HL-60 (cell line): ENCODE data around the gene PKD1.

Experiments
- DNase-seq, 2 experiments: peaks; one replicate each; pipeline ENCODE4 v3.0.0-alpha.2; 2010 to 2020; ENCODE audit warnings: low read depth in 1 of 2, low spot score in 1 of 2
- H3K27ac ChIP-seq: fragments of 250-450 bp; sonication (Bioruptor Pico); replicated peaks from 2 replicates; pipeline ENCODE4 v1.5.1; 2020; ENCODE audit warnings: mild to moderate bottlenecking, moderate library complexity
- H3K27me3 ChIP-seq: fragments of 250-450 bp; sonication (Bioruptor Pico); 2 replicates; pipeline ENCODE4 v1.5.1; 2021; ENCODE audit warnings: mild to moderate bottlenecking, moderate library complexity; ENCODE audit not compliant: insufficient read depth, poor library complexity, severe bottlenecking
- H3K4me3 ChIP-seq: replicated peaks from 2 replicates; pipeline ENCODE4 v1.5.1; 2011; ENCODE audit warnings: mild to moderate bottlenecking, control low read depth, low read length; ENCODE audit not compliant: insufficient read depth
- CTCF ChIP-seq: IDR thresholded peaks from one replicate; pipeline ENCODE4 v1.5.1; 2011; ENCODE audit warnings: low read length, control low read depth, inconsistent platforms; ENCODE audit not compliant: insufficient read depth
- GABPA ChIP-seq: IDR thresholded peaks from 2 replicates; pipeline ENCODE4 v1.6.1; 2012; ENCODE audit warnings: low read depth
- POLR2AphosphoS5 ChIP-seq: IDR thresholded peaks from 2 replicates; pipeline ENCODE4 v1.6.1; 2012; ENCODE audit warnings: low read depth
- SPI1 ChIP-seq: IDR thresholded peaks from 2 replicates; pipeline ENCODE4 v1.6.1; 2012; ENCODE audit warnings: low read depth, mild to moderate bottlenecking, borderline replicate concordance
- TF ChIP-seq, protein P1 (sequence below): IDR thresholded peaks from 2 replicates; pipeline ENCODE4 v1.6.1; 2012; ENCODE audit warnings: low read depth; ENCODE audit not compliant: insufficient replicate concordance

The PKD1 gene

DNA sequence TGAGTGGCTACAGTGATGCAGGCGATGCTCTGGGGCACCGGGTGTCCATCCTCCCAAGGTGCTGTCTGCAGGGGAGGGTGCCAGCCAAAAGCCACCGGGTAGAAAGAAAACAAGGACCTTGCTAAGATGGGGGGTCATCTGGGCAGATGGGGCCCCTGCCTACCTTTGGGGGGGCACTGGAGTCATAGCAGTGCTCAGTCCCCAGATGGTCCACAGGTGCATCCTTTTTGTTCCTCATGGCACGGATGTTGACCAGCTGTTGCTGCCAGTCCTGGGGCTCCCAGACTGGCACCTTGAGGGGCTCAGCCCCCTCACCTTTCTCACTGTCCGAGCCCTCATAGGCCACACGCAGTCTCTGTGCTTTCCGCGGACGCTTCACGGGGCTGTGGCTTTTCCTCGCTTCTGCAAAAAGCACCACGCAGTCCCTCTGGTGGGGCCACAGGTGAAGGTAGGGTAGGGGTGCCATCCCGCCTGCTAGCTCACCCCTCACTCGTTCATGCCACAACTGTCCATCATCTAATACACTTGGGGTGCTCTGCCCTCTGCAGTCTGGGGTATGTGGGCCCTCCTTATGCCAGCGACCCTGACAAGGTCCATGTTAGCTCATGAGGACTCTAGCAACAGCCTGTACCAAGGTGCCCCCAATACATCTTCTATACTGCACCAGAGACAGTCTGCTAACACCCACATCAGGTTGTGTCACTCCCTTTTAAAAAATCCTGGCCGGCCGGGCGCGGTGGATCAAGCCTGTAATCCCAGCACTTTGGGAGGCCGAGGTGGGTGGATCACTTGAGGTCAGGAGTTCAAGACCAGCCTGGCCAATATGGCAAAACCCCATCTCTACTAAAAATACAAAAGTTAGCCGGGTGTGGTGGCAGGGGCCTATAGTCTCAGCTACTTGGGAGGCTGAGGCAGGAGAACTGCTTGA is 89.5 kb downstream of the PKD1 start:
- Histone ChIP-seq H3K27me3 (no peaks in the 10 kb centered on the region), H3K27ac (no peak overlapping the region), H3K4me3 (peak overlapping the region; percentile 77; the same call in 1 of the 2 replicates)
- TF ChIP-seq GABPA (no peak), POLR2AphosphoS5 (no peak), CTCF (no peak), SPI1 (no peak)
- TF ChIP-seq, protein P1, sequence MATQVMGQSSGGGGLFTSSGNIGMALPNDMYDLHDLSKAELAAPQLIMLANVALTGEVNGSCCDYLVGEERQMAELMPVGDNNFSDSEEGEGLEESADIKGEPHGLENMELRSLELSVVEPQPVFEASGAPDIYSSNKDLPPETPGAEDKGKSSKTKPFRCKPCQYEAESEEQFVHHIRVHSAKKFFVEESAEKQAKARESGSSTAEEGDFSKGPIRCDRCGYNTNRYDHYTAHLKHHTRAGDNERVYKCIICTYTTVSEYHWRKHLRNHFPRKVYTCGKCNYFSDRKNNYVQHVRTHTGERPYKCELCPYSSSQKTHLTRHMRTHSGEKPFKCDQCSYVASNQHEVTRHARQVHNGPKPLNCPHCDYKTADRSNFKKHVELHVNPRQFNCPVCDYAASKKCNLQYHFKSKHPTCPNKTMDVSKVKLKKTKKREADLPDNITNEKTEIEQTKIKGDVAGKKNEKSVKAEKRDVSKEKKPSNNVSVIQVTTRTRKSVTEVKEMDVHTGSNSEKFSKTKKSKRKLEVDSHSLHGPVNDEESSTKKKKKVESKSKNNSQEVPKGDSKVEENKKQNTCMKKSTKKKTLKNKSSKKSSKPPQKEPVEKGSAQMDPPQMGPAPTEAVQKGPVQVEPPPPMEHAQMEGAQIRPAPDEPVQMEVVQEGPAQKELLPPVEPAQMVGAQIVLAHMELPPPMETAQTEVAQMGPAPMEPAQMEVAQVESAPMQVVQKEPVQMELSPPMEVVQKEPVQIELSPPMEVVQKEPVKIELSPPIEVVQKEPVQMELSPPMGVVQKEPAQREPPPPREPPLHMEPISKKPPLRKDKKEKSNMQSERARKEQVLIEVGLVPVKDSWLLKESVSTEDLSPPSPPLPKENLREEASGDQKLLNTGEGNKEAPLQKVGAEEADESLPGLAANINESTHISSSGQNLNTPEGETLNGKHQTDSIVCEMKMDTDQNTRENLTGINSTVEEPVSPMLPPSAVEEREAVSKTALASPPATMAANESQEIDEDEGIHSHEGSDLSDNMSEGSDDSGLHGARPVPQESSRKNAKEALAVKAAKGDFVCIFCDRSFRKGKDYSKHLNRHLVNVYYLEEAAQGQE: no peak
- no peak for DNase-seq

- no peak for TF ChIP-seq SPI1
- TF ChIP-seq CTCF: no peak
- TF ChIP-seq, protein P1: no peak
- TF ChIP-seq GABPA: no peak
- no peak for TF ChIP-seq POLR2AphosphoS5
- Histone ChIP-seq H3K4me3 (no peak overlapping the region), H3K27ac (no peak overlapping the region), H3K27me3 (no peaks in the 10 kb centered on the region)
- no peak for DNase-seq
Observed at GRCh38 chr16:2044541-2044940, 91.2 kb downstream of the PKD1 start.

GRCh38 chr16:2043667-2044451 is 91.8 kb downstream of the PKD1 start:
- DNase-seq: no peak
- TF ChIP-seq GABPA (no peak), SPI1 (no peak), POLR2AphosphoS5 (no peak), CTCF (no peak)
- TF ChIP-seq, protein P1: no peak
- no peak overlapping the region for H3K4me3 ChIP-seq
- no peak overlapping the region for H3K27ac ChIP-seq
- H3K27me3 ChIP-seq: no peaks in the 10 kb centered on the region
